H9 (cell line): ENCODE results near the gene IFRD2. TPM values are rescaled to one million over a fixed set of nuclear protein-coding genes. Genes with fewer than 3 reads are reported as not detected.

Experiments
- DNase-seq: peaks from one replicate; pipeline ENCODE4 v3.0.0-alpha.2; 2017
- H2AFZ ChIP-seq: one replicate; pipeline ENCODE4 v1.6.1; 2013; ENCODE audit warnings: mild to moderate bottlenecking, low read length, control low read depth, moderate library complexity
- H2AK5ac ChIP-seq: 2 replicates; pipeline ENCODE4 v1.6.1; 2013; ENCODE audit warnings: low read length, control low read depth, mixed read lengths; ENCODE audit not compliant: insufficient read length
- H2BK120ac ChIP-seq: one replicate; pipeline ENCODE4 v1.6.1; 2013; ENCODE audit warnings: low read depth, mild to moderate bottlenecking, low read length, control low read depth, inconsistent platforms; ENCODE audit not compliant: poor library complexity, severe bottlenecking
- H2BK12ac ChIP-seq: 2 replicates; pipeline ENCODE4 v1.6.1; 2013; ENCODE audit warnings: low read length, control low read depth, mixed read lengths, low read depth; ENCODE audit not compliant: insufficient read length
- H2BK15ac ChIP-seq: 2 replicates; pipeline ENCODE4 v1.6.1; 2013; ENCODE audit warnings: low read depth, low read length, control low read depth
- H2BK20ac ChIP-seq: one replicate; pipeline ENCODE4 v1.6.1; 2013; ENCODE audit warnings: low read depth, mild to moderate bottlenecking, low read length, control low read depth, inconsistent platforms; ENCODE audit not compliant: poor library complexity, severe bottlenecking
- H2BK5ac ChIP-seq: 2 replicates; pipeline ENCODE4 v1.6.1; 2013; ENCODE audit warnings: low read length, control low read depth, mixed read lengths; ENCODE audit not compliant: insufficient read length
- H3K14ac ChIP-seq: 2 replicates; pipeline ENCODE4 v1.6.1; 2013; ENCODE audit warnings: low read length, control low read depth; ENCODE audit not compliant: insufficient read depth
- H3K18ac ChIP-seq: 2 replicates; pipeline ENCODE4 v1.6.1; 2013; ENCODE audit warnings: low read depth, mild to moderate bottlenecking, mixed read lengths, low read length, control low read depth; ENCODE audit not compliant: insufficient read length
- H3K23ac ChIP-seq: 2 replicates; pipeline ENCODE4 v1.6.1; 2013; ENCODE audit warnings: low read length, control low read depth, mixed read lengths, low read depth; ENCODE audit not compliant: insufficient read length
- H3K23me2 ChIP-seq: 2 replicates; pipeline ENCODE4 v1.6.1; 2013; ENCODE audit warnings: low read depth, mild to moderate bottlenecking, mixed read lengths, low read length, control low read depth; ENCODE audit not compliant: insufficient read length, poor library complexity, severe bottlenecking
- H3K27ac ChIP-seq: 2 replicates; pipeline ENCODE4 v1.5.1; 2013; ENCODE audit warnings: low read length, control low read depth, mixed read lengths, low read depth; ENCODE audit not compliant: insufficient read length
- H3K27me3 ChIP-seq: 2 replicates; pipeline ENCODE4 v1.6.1; 2013; ENCODE audit warnings: low read length, control low read depth, inconsistent platforms; ENCODE audit not compliant: insufficient read depth
- H3K4ac ChIP-seq: 2 replicates; pipeline ENCODE4 v1.6.1; 2013; ENCODE audit warnings: low read depth, mild to moderate bottlenecking, control low read depth, inconsistent platforms, low read length, moderate library complexity
- H3K4me1 ChIP-seq: 2 replicates; pipeline ENCODE4 v1.6.1; 2013; ENCODE audit warnings: low read length, control low read depth, inconsistent platforms; ENCODE audit not compliant: insufficient read depth
- H3K4me2 ChIP-seq: 2 replicates; pipeline ENCODE4 v1.6.1; 2013; ENCODE audit warnings: low read length, control low read depth, mixed read lengths; ENCODE audit not compliant: insufficient read length, insufficient read depth
- H3K56ac ChIP-seq: 2 replicates; pipeline ENCODE4 v1.6.1; 2013; ENCODE audit warnings: low read depth, mild to moderate bottlenecking, mixed read lengths, low read length, control low read depth; ENCODE audit not compliant: insufficient read length
- H3K79me1 ChIP-seq: 2 replicates; pipeline ENCODE4 v1.6.1; 2013; ENCODE audit warnings: low read depth, mild to moderate bottlenecking, moderate library complexity, low read length, control low read depth, inconsistent platforms; ENCODE audit not compliant: insufficient read depth, poor library complexity, severe bottlenecking
- H3K79me2 ChIP-seq: 2 replicates; pipeline ENCODE4 v1.6.1; 2013; ENCODE audit warnings: low read length, control low read depth, inconsistent platforms; ENCODE audit not compliant: insufficient read depth
- H3K9ac ChIP-seq: 2 replicates; pipeline ENCODE4 v1.6.1; 2013; ENCODE audit warnings: low read length, control low read depth, mixed read lengths; ENCODE audit not compliant: insufficient read length; ENCODE audit errors: extremely low read depth
- H3K9me3 ChIP-seq: one replicate; pipeline ENCODE4 v1.6.1; 2013; ENCODE audit warnings: low read depth, low read length, inconsistent platforms; ENCODE audit not compliant: control insufficient read depth
- H3T11ph ChIP-seq: one replicate; pipeline ENCODE4 v1.6.1; 2013; ENCODE audit warnings: mild to moderate bottlenecking, low read length, control low read depth, inconsistent platforms
- H4K20me1 ChIP-seq: one replicate; pipeline ENCODE4 v1.6.1; 2013; ENCODE audit not compliant: control insufficient read depth, insufficient read length, insufficient read depth
- H4K5ac ChIP-seq: 2 replicates; pipeline ENCODE4 v1.6.1; 2013; ENCODE audit warnings: low read depth, mild to moderate bottlenecking, mixed read lengths, low read length, control low read depth; ENCODE audit not compliant: insufficient read length
- H4K8ac ChIP-seq: replicated peaks from 2 replicates; pipeline ENCODE4 v1.6.1; 2013; ENCODE audit warnings: low read length, control low read depth, mixed read lengths, low read depth; ENCODE audit not compliant: insufficient read length
- H4K91ac ChIP-seq: 2 replicates; pipeline ENCODE4 v1.6.1; 2013; ENCODE audit warnings: low read depth, mild to moderate bottlenecking, moderate library complexity, mixed read lengths, low read length, control low read depth; ENCODE audit not compliant: insufficient read length
- H3K27ac Mint-ChIP-seq, 3 experiments: 2 replicates in 2 of 3; 3 replicates in 1 of 3; pipeline ENCODE4 v1.8.0; 2020 to 2021; ENCODE audit warnings: mixed read lengths in 3 of 3, mild to moderate bottlenecking in 1 of 3, moderate library complexity in 1 of 3
- H3K27me3 Mint-ChIP-seq: 2 replicates; pipeline ENCODE4 v1.8.0; 2021; ENCODE audit warnings: low read depth, mild to moderate bottlenecking, moderate library complexity, mixed read lengths
- H3K36me3 Mint-ChIP-seq, 3 experiments: 2 replicates in 2 of 3; 3 replicates in 1 of 3; pipeline ENCODE4 v1.8.0; 2020 to 2021; ENCODE audit warnings: low read depth in 3 of 3, mixed read lengths in 3 of 3; ENCODE audit not compliant: insufficient read depth in 1 of 3
- H3K4me1 Mint-ChIP-seq, 2 experiments: 2 replicates each; pipeline ENCODE4 v1.8.0; 2020; ENCODE audit warnings: mixed read lengths in 2 of 2
- H3K4me3 Mint-ChIP-seq, 2 experiments: 2 replicates in 1 of 2; 3 replicates in 1 of 2; pipeline ENCODE4 v1.8.0; 2020 to 2021; ENCODE audit warnings: mild to moderate bottlenecking in 2 of 2, mixed read lengths in 2 of 2, moderate library complexity in 1 of 2
- H3K9me3 Mint-ChIP-seq, 2 experiments: 2 replicates in 1 of 2; 3 replicates in 1 of 2; pipeline ENCODE4 v1.8.0; 2020; ENCODE audit warnings: mild to moderate bottlenecking in 2 of 2, mixed read lengths in 2 of 2, moderate library complexity in 1 of 2
- CTCF ChIP-seq: fragments of 200-600 bp; sonication (generic); conservative IDR thresholded peaks from 3 replicates; pipeline ENCODE4 v1.8.0; 2021; ENCODE audit warnings: antibody characterized with exemption, mild to moderate bottlenecking
- WGBS: extraction: QIAGEN DNeasy Blood & Tissue Kit; methylation state at CpG from one replicate; pipeline ENCODE4 v1.1.7; 2013; ENCODE audit warnings: missing lambda C conversion rate, low lambda C conversion rate, mixed read lengths; ENCODE audit not compliant: insufficient read length; ENCODE audit errors: extremely low coverage; 5-methylcytosine and 5-hydroxymethylcytosine counted together
- total RNA-seq: library from RNA; stranded (reverse); gene quantifications from 2 replicates; pipeline ENCODE4 v1.2.1, GENCODE V29; 2021

Gene IFRD2
- total RNA-seq, 1 experiment from 2014 or later: 109 TPM

GRCh38 chr3:50299929-50300680, 7.9 kb upstream of the IFRD2 start:
- H2BK20ac ChIP-seq: no peak overlapping the region
- no peak overlapping the region for H4K5ac ChIP-seq
- no peak overlapping the region for H3K14ac ChIP-seq
- H3K56ac ChIP-seq: no peak overlapping the region
- no peaks in the 10 kb centered on the region for H3K27me3 Mint-ChIP-seq
- no peak for TF ChIP-seq CTCF
- no peak overlapping the region for H3K4ac ChIP-seq
- peak overlapping the region; percentile 45 for H3K4me2 ChIP-seq
- H3K79me1 ChIP-seq: no peaks in the 10 kb centered on the region
- H3K79me2 ChIP-seq: no peaks in the 10 kb centered on the region
- no peaks in the 10 kb centered on the region for H3K4me1 ChIP-seq
- DNase-seq: no peak
- H2AFZ ChIP-seq: no peak overlapping the region
- no peak overlapping the region for H3T11ph ChIP-seq
- H3K27me3 ChIP-seq: no peaks in the 10 kb centered on the region
- no peaks in the 10 kb centered on the region for H3K9me3 ChIP-seq
- H2BK5ac ChIP-seq: no peak overlapping the region
- H2AK5ac ChIP-seq: no peak overlapping the region
- peak overlapping the region in 2 of 3 experiments; percentile 20 to 96; a peak in 2 of 7 replicates for H3K27ac Mint-ChIP-seq
- peak overlapping the region; percentile 87 to 99 for H3K4me3 Mint-ChIP-seq
- peak overlapping the region; percentile 17 for H3K9ac ChIP-seq
- no peak overlapping the region for H4K91ac ChIP-seq
- no peak overlapping the region for H3K23ac ChIP-seq
- no peak overlapping the region for H2BK120ac ChIP-seq
- H3K27ac ChIP-seq: peak overlapping the region; percentile 21
- H3K18ac ChIP-seq: no peak overlapping the region
- H3K36me3 Mint-ChIP-seq: peaks cover 0 to 8% (median 1%) of the 10 kb centered on the region in 3 experiments; a peak in 1 of 7 replicates
- peaks cover 0 to 6% of the 10 kb centered on the region in 2 experiments; a peak in 4 of 5 replicates for H3K9me3 Mint-ChIP-seq
- peaks cover 6% of the 10 kb centered on the region for H3K23me2 ChIP-seq
- no peaks in the 10 kb centered on the region for H4K20me1 ChIP-seq
- H2BK12ac ChIP-seq: peak overlapping the region; percentile 3
- no peak overlapping the region for H2BK15ac ChIP-seq
- WGBS: no CpG with 5 or more reads among the region's 12 CpGs
- H3K4me1 Mint-ChIP-seq: peaks cover 25 to 27% of the 10 kb centered on the region in 2 experiments
- no peak overlapping the region for H4K8ac ChIP-seq
